Measurements from ENCODE around the gene PSRC1. TPM values are rescaled to one million over a fixed set of nuclear protein-coding genes. Genes with fewer than 3 reads are reported as not detected.

The PSRC1 gene
- total RNA-seq, 1 experiment from 2014 or later, result 112 TPM

DNA sequence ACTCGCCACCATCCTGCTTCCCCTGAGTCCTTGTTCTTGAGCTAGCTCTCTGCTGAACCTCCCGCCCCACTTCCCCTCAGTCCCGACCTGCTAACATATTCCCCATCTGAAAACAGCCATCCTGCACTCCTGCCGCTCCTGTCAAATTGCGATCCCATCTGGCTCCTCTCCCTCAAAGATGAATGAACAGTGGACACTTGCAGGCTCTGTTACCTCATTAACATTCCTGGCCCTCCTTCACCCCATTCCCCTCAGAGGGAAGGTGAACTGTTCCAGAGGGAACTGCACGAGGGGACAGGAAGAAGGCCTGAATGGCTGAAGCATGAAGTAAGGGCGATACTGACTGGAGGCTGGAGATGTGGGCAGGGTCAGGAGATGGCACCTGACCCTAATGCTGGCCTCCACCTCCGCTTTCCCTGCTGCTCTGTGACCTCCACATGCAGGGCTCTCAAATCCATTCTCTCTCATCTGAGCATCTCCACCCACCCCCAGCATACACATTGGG lies 41.1 kb downstream of the PSRC1 start:
- Histone ChIP-seq H3K36me3 (replicated peaks; ENCODE audit: control insufficient read depth, insufficient read depth, low read length) (peaks cover 18% of the 10 kb centered on the region), H3K27me3 (ENCODE audit: control insufficient read depth, insufficient read depth, low read length) (no peaks in the 10 kb centered on the region), H3K4me3 (ENCODE audit: insufficient read depth, low read depth, low read length) (no peak overlapping the region)
- peak; percentile 30 for DNase-seq

DNA sequence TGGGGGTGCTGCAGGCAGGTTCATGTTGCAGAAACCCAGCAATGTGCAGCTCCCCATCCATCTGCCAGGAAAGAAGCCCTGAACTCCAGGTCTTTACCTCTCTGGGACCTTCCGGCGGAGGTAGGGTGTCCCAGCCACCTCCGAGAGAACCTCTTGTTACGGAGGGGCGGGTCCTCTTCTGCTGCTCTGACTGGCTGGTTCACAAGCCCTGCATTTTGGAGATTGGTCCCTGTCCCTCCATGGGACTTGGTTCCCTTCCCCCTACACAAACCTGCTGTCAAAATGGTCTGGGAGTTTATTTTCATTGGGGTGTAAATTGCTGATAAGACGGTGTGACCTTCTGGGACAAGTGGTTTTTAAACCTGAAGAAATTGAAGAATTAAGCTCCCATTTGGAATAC lies 41.6 kb downstream of the PSRC1 start:
- peak; percentile 76 for DNase-seq
- H3K36me3 ChIP-seq (replicated peaks; ENCODE audit: control insufficient read depth, insufficient read depth, low read length), result peaks cover 23% of the 10 kb centered on the region
- no peaks in the 10 kb centered on the region for H3K27me3 ChIP-seq (ENCODE audit: control insufficient read depth, insufficient read depth, low read length)
- no peak overlapping the region for H3K4me3 ChIP-seq (ENCODE audit: insufficient read depth, low read depth, low read length)

DNA sequence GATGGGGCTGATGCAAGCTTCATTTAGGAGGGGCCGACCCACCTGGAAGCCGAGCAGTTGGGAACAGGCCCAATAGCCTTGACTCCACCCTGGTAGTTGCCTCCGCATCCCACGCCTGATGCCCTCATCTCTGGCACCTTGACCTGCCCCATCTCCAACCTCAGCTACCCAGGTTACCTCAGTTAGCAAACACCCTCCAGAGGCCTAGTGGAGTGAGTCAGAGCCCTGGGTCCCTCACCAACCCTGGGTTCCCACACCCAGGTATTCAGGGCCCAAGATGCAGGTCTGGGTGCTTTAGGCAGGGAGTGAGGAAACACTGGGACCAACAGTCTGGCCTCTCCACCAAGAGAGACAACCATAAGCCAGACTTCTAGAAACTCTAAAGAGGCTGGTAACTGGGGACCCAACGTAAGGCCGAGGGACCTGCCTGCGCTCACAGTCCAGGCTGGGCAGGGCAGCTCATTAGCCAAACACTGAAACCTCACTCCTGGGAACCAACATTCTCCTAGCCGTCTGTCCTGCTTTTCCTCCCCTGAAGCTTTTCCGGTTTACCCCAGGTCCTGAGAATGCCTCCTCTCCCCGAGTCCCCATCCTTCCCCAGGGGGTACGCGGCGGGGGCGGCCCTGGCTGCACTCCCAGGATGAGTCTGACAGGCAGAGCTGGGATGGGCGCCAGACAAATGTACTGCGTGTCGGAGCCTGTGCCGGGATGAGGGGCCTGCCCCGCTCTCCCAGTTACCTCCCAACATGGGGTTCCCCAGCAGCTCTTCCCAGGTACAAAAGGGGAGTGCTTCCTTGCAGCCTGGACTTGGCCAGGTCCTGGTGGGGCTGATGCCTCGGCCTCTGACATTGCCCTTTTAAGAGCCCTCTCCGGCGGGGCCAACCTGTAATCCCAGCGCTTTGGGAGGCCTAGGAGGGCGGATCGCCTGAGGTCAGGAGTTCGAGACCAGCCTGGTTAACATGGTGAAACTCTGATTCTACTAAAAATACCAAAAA lies 42.5 kb downstream of the PSRC1 start:
- peaks cover 31% of the 10 kb centered on the region for H3K36me3 ChIP-seq (replicated peaks; ENCODE audit: control insufficient read depth, insufficient read depth, low read length)
- H3K4me3 ChIP-seq (ENCODE audit: insufficient read depth, low read depth, low read length), result peak overlapping the region; percentile 45
- DNase-seq, result peak; percentile 82
- H3K27me3 ChIP-seq (ENCODE audit: control insufficient read depth, insufficient read depth, low read length), result no peaks in the 10 kb centered on the region

DNA sequence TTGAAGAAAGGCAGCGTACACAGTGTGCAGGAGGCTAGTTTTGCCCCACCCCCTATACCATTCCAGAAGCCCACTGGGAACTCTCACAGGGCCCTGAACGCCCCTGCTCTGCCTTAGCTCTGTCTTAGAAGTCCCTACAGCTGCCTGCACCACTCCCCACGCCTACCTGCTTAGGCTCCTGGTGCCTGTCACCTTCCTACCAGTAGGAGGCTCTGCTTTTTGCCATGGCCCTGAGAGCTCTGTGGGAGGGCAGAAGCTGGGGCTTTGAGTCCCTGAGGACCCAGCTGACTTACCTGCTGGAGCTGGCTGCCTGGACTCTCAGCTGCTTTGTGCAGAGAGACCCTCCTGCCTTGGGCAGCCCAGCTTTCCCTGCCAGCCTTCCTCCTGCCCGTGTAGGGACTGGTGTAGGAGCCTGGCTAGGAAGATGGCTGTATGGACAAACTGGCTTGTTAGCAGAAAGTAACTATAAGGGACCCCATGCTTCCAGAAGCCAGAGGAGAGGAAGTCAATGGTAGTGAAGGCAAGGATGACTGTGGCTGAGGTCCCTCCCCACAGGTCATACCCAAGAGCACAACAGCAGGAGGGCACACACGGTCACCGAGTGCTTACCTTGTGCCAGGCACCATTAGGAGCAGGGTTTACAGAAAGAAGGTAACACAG lies 43.4 kb downstream of the PSRC1 start:
- peaks cover 36% of the 10 kb centered on the region for H3K36me3 ChIP-seq (replicated peaks; ENCODE audit: control insufficient read depth, insufficient read depth, low read length)
- DNase-seq, result peak; percentile 89
- no peak overlapping the region for H3K4me3 ChIP-seq (ENCODE audit: insufficient read depth, low read depth, low read length)
- H3K27me3 ChIP-seq (ENCODE audit: control insufficient read depth, insufficient read depth, low read length), result no peaks in the 10 kb centered on the region

DNA sequence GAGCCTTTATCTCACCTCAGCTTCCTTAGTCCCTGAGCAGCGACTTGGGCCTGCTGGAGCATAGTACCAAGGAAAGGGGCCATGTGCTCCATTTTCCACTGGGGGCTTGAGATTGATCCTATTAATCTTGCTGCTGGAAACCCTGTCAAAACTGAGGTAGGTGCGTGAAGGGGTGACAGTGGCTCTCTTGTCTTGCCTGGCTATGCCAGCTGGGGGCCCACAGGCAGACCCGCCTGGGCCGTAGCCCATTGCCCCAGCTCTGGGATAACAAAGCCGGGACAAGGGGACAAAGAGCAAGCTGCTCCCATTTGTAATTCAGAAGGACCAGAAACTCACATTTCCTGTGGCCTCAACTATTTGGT lies 43.9 kb downstream of the PSRC1 start:
- DNase-seq, result no peak
- no peaks in the 10 kb centered on the region for H3K27me3 ChIP-seq (ENCODE audit: control insufficient read depth, insufficient read depth, low read length)
- H3K36me3 ChIP-seq (replicated peaks; ENCODE audit: control insufficient read depth, insufficient read depth, low read length), result peaks cover 36% of the 10 kb centered on the region
- no peak overlapping the region for H3K4me3 ChIP-seq (ENCODE audit: insufficient read depth, low read depth, low read length)

DNA sequence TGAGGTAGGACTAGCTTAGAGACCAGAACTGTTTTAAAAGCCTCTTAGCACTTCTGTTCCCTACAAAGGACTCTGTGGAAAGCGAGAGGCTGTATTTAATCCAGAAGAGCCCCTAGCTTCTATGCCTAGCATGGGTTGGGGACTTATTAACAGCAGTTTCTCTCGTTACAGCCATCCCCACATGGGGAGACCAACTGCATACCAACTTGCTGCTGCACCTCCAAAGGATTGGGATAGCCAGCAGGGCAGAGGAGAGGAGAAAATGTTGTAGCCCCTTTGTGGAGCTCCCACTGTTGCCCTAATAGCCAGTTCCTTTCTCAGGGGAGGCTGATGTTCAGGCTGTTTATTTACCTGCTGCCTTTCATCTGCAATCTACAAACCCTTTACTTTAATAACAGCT lies 44.6 kb downstream of the PSRC1 start:
- no peaks in the 10 kb centered on the region for H3K27me3 ChIP-seq (ENCODE audit: control insufficient read depth, insufficient read depth, low read length)
- no peak for DNase-seq
- H3K36me3 ChIP-seq (replicated peaks; ENCODE audit: control insufficient read depth, insufficient read depth, low read length), result peaks cover 36% of the 10 kb centered on the region
- H3K4me3 ChIP-seq (ENCODE audit: insufficient read depth, low read depth, low read length), result no peak overlapping the region

DNA sequence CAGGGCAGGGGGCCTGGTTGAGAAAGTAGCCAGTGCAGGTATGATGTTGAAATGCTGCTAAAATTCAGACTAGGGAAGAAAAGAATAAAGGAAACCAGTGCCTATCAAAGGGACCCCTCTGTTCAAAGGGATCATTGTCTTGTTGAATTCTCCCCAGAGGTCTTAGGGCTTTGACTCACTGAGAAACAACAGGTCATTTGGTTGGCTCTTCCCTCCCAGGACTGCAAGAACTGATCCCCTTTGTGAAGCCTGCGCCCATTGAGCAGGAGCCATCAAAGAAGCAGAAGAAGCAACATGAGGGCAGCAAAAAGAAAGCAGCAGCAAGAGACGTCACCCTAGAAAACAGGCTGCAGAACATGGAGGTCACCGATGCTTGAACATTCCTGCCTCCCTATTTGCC lies 45.4 kb downstream of the PSRC1 start:
- Histone ChIP-seq H3K36me3 (replicated peaks; ENCODE audit: control insufficient read depth, insufficient read depth, low read length) (peaks cover 39% of the 10 kb centered on the region), H3K4me3 (ENCODE audit: insufficient read depth, low read depth, low read length) (no peak overlapping the region), H3K27me3 (ENCODE audit: control insufficient read depth, insufficient read depth, low read length) (no peaks in the 10 kb centered on the region)
- DNase-seq, result peak; percentile 19

DNA sequence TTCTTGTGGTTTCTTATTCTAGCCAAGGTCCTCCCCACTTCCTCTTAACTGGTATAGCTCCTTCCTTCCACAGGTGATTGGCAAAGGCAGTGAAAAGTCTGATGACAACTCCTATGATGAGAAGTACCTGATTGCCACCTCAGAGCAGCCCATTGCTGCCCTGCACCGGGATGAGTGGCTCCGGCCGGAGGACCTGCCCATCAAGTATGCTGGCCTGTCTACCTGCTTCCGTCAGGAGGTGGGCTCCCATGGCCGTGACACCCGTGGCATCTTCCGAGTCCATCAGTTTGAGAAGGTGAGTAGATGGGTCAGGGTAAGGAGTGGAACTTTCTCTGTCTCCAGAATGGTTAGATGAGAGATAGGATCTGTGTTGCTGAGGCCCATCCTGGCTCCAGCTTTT lies 47.8 kb downstream of the PSRC1 start:
- Histone ChIP-seq H3K27me3 (ENCODE audit: control insufficient read depth, insufficient read depth, low read length) (no peaks in the 10 kb centered on the region), H3K36me3 (replicated peaks; ENCODE audit: control insufficient read depth, insufficient read depth, low read length) (peaks cover 52% of the 10 kb centered on the region), H3K4me3 (ENCODE audit: insufficient read depth, low read depth, low read length) (no peak overlapping the region)
- no peak for DNase-seq

DNA sequence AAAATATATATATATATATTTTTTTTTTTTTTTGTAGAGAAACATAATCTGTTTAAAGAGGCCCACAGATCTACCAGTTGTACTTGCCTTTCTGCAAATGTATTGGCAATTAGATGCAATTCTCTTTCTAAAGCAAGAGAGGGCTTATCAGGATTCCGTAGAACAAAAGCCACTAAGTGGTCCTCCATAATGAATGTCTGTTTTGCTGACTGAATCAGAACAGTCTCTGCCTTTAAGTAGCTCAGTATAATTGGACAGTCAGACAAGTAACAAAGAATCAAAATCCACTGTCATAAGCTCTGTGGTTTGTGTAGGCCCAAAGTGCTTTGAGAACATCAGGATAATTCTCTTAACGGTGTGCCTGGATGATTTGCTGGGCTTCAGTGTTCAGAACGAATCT lies 51.9 kb downstream of the PSRC1 start:
- no peak for DNase-seq
- Histone ChIP-seq H3K27me3 (ENCODE audit: control insufficient read depth, insufficient read depth, low read length) (no peaks in the 10 kb centered on the region), H3K36me3 (replicated peaks; ENCODE audit: control insufficient read depth, insufficient read depth, low read length) (peaks cover 27% of the 10 kb centered on the region), H3K4me3 (ENCODE audit: insufficient read depth, low read depth, low read length) (no peak overlapping the region)

Other genes with a start within 250 kb of the PSRC1 start
- 8.0 and 8.4 TPM in 2 replicates for gene WDR47, start 241.0 kb downstream of the PSRC1 start, total RNA-seq (2014; rRNA removed; shearing (Covaris generic))
- gene TAF13, start 207.1 kb downstream of the PSRC1 start, total RNA-seq (2014; rRNA removed; shearing (Covaris generic)), result 45.1 and 45.2 TPM in 2 replicates
- 21.6 and 26.3 TPM in 2 replicates for gene TMEM167B, start 192.4 kb downstream of the PSRC1 start, total RNA-seq (2014; rRNA removed; shearing (Covaris generic))
- gene ELAPOR1, start 169.0 kb downstream of the PSRC1 start, total RNA-seq (2014; rRNA removed; shearing (Covaris generic)), result 0.07 and 0.10 TPM in 2 replicates
- 270 TPM in 2 replicates for gene SARS1, start 69.2 kb downstream of the PSRC1 start, total RNA-seq (2014; rRNA removed; shearing (Covaris generic))
- 7.8 and 11.0 TPM in 2 replicates for gene CELSR2, start 33.6 kb downstream of the PSRC1 start, total RNA-seq (2014; rRNA removed; shearing (Covaris generic))
- gene MYBPHL, start 23.9 kb upstream of the PSRC1 start, total RNA-seq (2014; rRNA removed; shearing (Covaris generic)), result not detected in 2 replicates
- gene SORT1, start 114.8 kb upstream of the PSRC1 start, total RNA-seq (2014; rRNA removed; shearing (Covaris generic)), result 12.4 and 15.9 TPM in 2 replicates
- 141 and 142 TPM in 2 replicates for gene PSMA5, start 143.3 kb upstream of the PSRC1 start, total RNA-seq (2014; rRNA removed; shearing (Covaris generic))
- 1.1 and 4.4 TPM in 2 replicates for gene SYPL2, start 183.4 kb upstream of the PSRC1 start, total RNA-seq (2014; rRNA removed; shearing (Covaris generic))
- gene ATXN7L2, start 200.8 kb upstream of the PSRC1 start, total RNA-seq (2014; rRNA removed; shearing (Covaris generic)), result 9.6 and 9.9 TPM in 2 replicates
- gene CYB561D1, start 210.9 kb upstream of the PSRC1 start, total RNA-seq (2014; rRNA removed; shearing (Covaris generic)), result 3.1 and 4.2 TPM in 2 replicates
- gene AMIGO1, start 226.6 kb upstream of the PSRC1 start, total RNA-seq (2014; rRNA removed; shearing (Covaris generic)), result 1.1 and 1.9 TPM in 2 replicates

Data from H7 (cell line).